HEK293 (cell line): ENCODE measurements around the gene VPS35L.

Experiments
- CTCF ChIA-PET: fragments of 350-600 bp; formaldehyde crosslinking; extraction: SDS; loops from one replicate; lab custom pipeline; 2021; ENCODE audit warnings: antibody characterized with exemption; lab: Yijun Ruan, JAX
- POLR2A ChIA-PET: fragments of 300-600 bp; formaldehyde crosslinking; extraction: SDS; loops from one replicate; lab custom pipeline; 2020; ENCODE audit warnings: antibody characterized with exemption, inconsistent platforms; lab: Yijun Ruan, JAX
- H3K27ac ChIP-seq: fragments of 200-500 bp; sonication (Bioruptor generic); 2 replicates; pipeline ENCODE4 v1.5.1; 2014; ENCODE audit warnings: low read depth, low read length, control low read depth, inconsistent platforms; ENCODE audit errors: extremely low read depth
- H3K36me3 ChIP-seq, 2 experiments: fragments of 200-500 bp in 1 of 2; sonication (Bioruptor generic) in 1 of 2; 1 replicate in 1 of 2; 2 replicates in 1 of 2; pipeline ENCODE4 v1.5.1; 2014 to 2017; ENCODE audit warnings: inconsistent platforms in 2 of 2, low read length in 2 of 2; ENCODE audit not compliant: control insufficient read depth in 2 of 2, insufficient read depth in 1 of 2
- H3K4me1 ChIP-seq: fragments of 200-500 bp; sonication (Bioruptor generic); 2 replicates; pipeline ENCODE4 v1.5.1; 2014; ENCODE audit warnings: mild to moderate bottlenecking, low read length, inconsistent platforms; ENCODE audit not compliant: control insufficient read depth, insufficient read depth
- H3K4me3 ChIP-seq: 2 replicates; pipeline ENCODE4 v1.5.1; 2011; ENCODE audit warnings: low read depth, mild to moderate bottlenecking, control low read depth, low read length, moderate library complexity
- H3K9me3 ChIP-seq: fragments of 200-500 bp; sonication (Bioruptor generic); 2 replicates; pipeline ENCODE4 v1.5.1; 2014; ENCODE audit warnings: low read depth, low read length, inconsistent platforms; ENCODE audit not compliant: control insufficient read depth, insufficient read depth
- BCL11B ChIP-seq: fragments of 450-650 bp; formaldehyde crosslinking; IDR thresholded peaks from 2 replicates; pipeline ENCODE4 v1.5.1; 2016; ENCODE audit warnings: low read depth, missing biosample characterization, missing genetic modification characterization
- GLI4 ChIP-seq: fragments of 450-650 bp; formaldehyde crosslinking; IDR thresholded peaks from 2 replicates; pipeline ENCODE4 v1.5.1; 2016; ENCODE audit warnings: missing biosample characterization, missing genetic modification characterization
- ZBTB21 ChIP-seq: fragments of 450-650 bp; formaldehyde crosslinking; IDR thresholded peaks from 2 replicates; pipeline ENCODE4 v1.5.1; 2017; ENCODE audit warnings: missing biosample characterization, missing genetic modification characterization
- ZFHX2 ChIP-seq: fragments of 450-650 bp; formaldehyde crosslinking; conservative IDR thresholded peaks from 2 replicates; pipeline ENCODE4 v1.5.1; 2016; ENCODE audit warnings: missing biosample characterization, missing genetic modification characterization
- ZNF112 ChIP-seq: fragments of 450-650 bp; formaldehyde crosslinking; IDR thresholded peaks from 2 replicates; pipeline ENCODE4 v1.5.0; 2017; ENCODE audit warnings: missing biosample characterization, missing genetic modification characterization
- ZNF223 ChIP-seq: fragments of 450-650 bp; formaldehyde crosslinking; IDR thresholded peaks from 2 replicates; pipeline ENCODE4 v1.5.1; 2016; ENCODE audit warnings: missing biosample characterization, missing genetic modification characterization
- ZNF239 ChIP-seq: fragments of 450-650 bp; formaldehyde crosslinking; IDR thresholded peaks from 2 replicates; pipeline ENCODE4 v1.5.1; 2016; ENCODE audit warnings: missing biosample characterization, missing genetic modification characterization
- ZNF24 ChIP-seq: fragments of 450-650 bp; formaldehyde crosslinking; IDR thresholded peaks from 2 replicates; pipeline ENCODE4 v1.5.1; 2016; ENCODE audit warnings: missing biosample characterization, missing genetic modification characterization
- ZNF529 ChIP-seq: fragments of 450-650 bp; formaldehyde crosslinking; IDR thresholded peaks from 2 replicates; pipeline ENCODE4 v1.5.1; 2017; ENCODE audit warnings: missing genetic modification characterization, missing biosample characterization; ENCODE audit not compliant: insufficient replicate concordance
- ZNF560 ChIP-seq: fragments of 450-650 bp; formaldehyde crosslinking; IDR thresholded peaks from 2 replicates; pipeline ENCODE4 v1.5.1; 2017; ENCODE audit warnings: missing biosample characterization, missing genetic modification characterization, borderline replicate concordance
- ZNF600 ChIP-seq: fragments of 450-650 bp; formaldehyde crosslinking; IDR thresholded peaks from 2 replicates; pipeline ENCODE4 v1.5.1; 2016; ENCODE audit warnings: missing biosample characterization, missing genetic modification characterization
- ZNF624 ChIP-seq: fragments of 450-650 bp; formaldehyde crosslinking; IDR thresholded peaks from 2 replicates; pipeline ENCODE4 v1.5.1; 2017; ENCODE audit warnings: missing biosample characterization, missing genetic modification characterization
- ZNF626 ChIP-seq: fragments of 450-650 bp; sonication (Bioruptor Pico); formaldehyde crosslinking; IDR thresholded peaks from 2 replicates; pipeline ENCODE4 v1.5.1; 2018; ENCODE audit warnings: missing biosample characterization, missing genetic modification characterization, inconsistent platforms
- ZNF776 ChIP-seq: fragments of 450-650 bp; formaldehyde crosslinking; IDR thresholded peaks from 2 replicates; pipeline ENCODE4 v1.5.0; 2017; ENCODE audit warnings: missing biosample characterization, missing genetic modification characterization, borderline replicate concordance
- ZXDB ChIP-seq: fragments of 450-650 bp; formaldehyde crosslinking; IDR thresholded peaks from 2 replicates; pipeline ENCODE4 v1.5.1; 2016; ENCODE audit warnings: missing biosample characterization, missing genetic modification characterization
- TF ChIP-seq, protein P1 (sequence below): fragments of 450-650 bp; formaldehyde crosslinking; IDR thresholded peaks from 2 replicates; pipeline ENCODE4 v1.5.1; 2016; ENCODE audit warnings: missing biosample characterization, missing genetic modification characterization
- TF ChIP-seq, protein P2 (sequence below): fragments of 450-650 bp; formaldehyde crosslinking; IDR thresholded peaks from 2 replicates; pipeline ENCODE4 v1.5.1; 2017; ENCODE audit warnings: missing biosample characterization, missing genetic modification characterization
- TF ChIP-seq, protein P3 (sequence below): fragments of 450-650 bp; formaldehyde crosslinking; conservative IDR thresholded peaks from 2 replicates; pipeline ENCODE4 v1.5.1; 2016; ENCODE audit warnings: low read depth, missing biosample characterization, missing genetic modification characterization

The VPS35L gene

DNA sequence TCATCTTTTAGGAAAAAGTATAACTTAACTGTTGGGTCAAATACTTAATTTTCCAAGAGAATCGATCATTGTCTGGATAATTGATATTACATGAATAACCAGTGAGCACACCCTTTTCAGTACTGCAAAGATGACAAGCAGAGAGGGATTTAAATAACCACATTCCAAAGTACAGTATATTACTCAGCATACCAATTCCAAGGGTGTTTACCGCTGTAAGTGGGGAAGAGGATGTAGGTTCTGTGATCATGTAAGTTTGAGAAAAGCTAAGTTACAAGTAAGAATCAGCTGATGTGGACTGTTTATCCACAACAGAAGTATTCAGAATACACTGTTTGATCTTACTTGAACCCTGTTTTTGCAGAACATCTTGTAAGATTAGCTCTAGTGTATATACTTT, 39.7 kb upstream of the VPS35L start:
- Histone ChIP-seq H3K27ac (no peak overlapping the region), H3K9me3 (no peaks in the 10 kb centered on the region), H3K36me3 (peaks cover 28 to 53% of the 10 kb centered on the region in 2 experiments), H3K4me3 (no peak overlapping the region), H3K4me1 (peaks cover 14% of the 10 kb centered on the region)
- no peak for TF ChIP-seq ZNF529 (tag by site-specific recombination)
- no peak for TF ChIP-seq ZNF776 (tag by site-specific recombination)
- TF ChIP-seq ZBTB21 (tag by site-specific recombination) = no peak
- no peak for TF ChIP-seq ZNF560 (tag by site-specific recombination)
- TF ChIP-seq ZNF112 = no peak
- no peak for TF ChIP-seq ZNF626 (tag by site-specific recombination)
- TF ChIP-seq, protein P1, sequence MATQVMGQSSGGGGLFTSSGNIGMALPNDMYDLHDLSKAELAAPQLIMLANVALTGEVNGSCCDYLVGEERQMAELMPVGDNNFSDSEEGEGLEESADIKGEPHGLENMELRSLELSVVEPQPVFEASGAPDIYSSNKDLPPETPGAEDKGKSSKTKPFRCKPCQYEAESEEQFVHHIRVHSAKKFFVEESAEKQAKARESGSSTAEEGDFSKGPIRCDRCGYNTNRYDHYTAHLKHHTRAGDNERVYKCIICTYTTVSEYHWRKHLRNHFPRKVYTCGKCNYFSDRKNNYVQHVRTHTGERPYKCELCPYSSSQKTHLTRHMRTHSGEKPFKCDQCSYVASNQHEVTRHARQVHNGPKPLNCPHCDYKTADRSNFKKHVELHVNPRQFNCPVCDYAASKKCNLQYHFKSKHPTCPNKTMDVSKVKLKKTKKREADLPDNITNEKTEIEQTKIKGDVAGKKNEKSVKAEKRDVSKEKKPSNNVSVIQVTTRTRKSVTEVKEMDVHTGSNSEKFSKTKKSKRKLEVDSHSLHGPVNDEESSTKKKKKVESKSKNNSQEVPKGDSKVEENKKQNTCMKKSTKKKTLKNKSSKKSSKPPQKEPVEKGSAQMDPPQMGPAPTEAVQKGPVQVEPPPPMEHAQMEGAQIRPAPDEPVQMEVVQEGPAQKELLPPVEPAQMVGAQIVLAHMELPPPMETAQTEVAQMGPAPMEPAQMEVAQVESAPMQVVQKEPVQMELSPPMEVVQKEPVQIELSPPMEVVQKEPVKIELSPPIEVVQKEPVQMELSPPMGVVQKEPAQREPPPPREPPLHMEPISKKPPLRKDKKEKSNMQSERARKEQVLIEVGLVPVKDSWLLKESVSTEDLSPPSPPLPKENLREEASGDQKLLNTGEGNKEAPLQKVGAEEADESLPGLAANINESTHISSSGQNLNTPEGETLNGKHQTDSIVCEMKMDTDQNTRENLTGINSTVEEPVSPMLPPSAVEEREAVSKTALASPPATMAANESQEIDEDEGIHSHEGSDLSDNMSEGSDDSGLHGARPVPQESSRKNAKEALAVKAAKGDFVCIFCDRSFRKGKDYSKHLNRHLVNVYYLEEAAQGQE (tag by site-specific recombination) = no peak
- no peak for TF ChIP-seq ZXDB (tag by site-specific recombination)
- TF ChIP-seq, protein P2, sequence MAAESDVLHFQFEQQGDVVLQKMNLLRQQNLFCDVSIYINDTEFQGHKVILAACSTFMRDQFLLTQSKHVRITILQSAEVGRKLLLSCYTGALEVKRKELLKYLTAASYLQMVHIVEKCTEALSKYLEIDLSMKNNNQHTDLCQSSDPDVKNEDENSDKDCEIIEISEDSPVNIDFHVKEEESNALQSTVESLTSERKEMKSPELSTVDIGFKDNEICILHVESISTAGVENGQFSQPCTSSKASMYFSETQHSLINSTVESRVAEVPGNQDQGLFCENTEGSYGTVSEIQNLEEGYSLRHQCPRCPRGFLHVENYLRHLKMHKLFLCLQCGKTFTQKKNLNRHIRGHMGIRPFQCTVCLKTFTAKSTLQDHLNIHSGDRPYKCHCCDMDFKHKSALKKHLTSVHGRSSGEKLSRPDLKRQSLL (tag by site-specific recombination) = no peak
- TF ChIP-seq BCL11B = no peak
- no peak for TF ChIP-seq ZNF223 (tag by site-specific recombination)
- TF ChIP-seq GLI4 (tag by site-specific recombination) = no peak
- TF ChIP-seq ZNF624 (tag by site-specific recombination) = no peak
- no peak for TF ChIP-seq ZNF24 (tag by site-specific recombination)
- no peak for TF ChIP-seq ZNF239
- TF ChIP-seq, protein P3, sequence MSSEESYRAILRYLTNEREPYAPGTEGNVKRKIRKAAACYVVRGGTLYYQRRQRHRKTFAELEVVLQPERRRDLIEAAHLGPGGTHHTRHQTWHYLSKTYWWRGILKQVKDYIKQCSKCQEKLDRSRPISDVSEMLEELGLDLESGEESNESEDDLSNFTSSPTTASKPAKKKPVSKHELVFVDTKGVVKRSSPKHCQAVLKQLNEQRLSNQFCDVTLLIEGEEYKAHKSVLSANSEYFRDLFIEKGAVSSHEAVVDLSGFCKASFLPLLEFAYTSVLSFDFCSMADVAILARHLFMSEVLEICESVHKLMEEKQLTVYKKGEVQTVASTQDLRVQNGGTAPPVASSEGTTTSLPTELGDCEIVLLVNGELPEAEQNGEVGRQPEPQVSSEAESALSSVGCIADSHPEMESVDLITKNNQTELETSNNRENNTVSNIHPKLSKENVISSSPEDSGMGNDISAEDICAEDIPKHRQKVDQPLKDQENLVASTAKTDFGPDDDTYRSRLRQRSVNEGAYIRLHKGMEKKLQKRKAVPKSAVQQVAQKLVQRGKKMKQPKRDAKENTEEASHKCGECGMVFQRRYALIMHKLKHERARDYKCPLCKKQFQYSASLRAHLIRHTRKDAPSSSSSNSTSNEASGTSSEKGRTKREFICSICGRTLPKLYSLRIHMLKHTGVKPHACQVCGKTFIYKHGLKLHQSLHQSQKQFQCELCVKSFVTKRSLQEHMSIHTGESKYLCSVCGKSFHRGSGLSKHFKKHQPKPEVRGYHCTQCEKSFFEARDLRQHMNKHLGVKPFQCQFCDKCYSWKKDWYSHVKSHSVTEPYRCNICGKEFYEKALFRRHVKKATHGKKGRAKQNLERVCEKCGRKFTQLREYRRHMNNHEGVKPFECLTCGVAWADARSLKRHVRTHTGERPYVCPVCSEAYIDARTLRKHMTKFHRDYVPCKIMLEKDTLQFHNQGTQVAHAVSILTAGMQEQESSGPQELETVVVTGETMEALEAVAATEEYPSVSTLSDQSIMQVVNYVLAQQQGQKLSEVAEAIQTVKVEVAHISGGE (tag by site-specific recombination) = no peak
- no peak for TF ChIP-seq ZFHX2
- TF ChIP-seq ZNF600 (tag by site-specific recombination) = no peak
- ChIA-PET POLR2A (no interaction called here), CTCF (interaction anchor here (0.7 kb wide), 1 partner anchor 127 kb away, joined by 3 read pairs; no protein-coding TSS in a partner anchor)
